Measurements from ENCODE around the gene ARL15. TPM values are rescaled to one million over a fixed set of nuclear protein-coding genes. Genes with fewer than 3 reads are reported as not detected.
"Not testable (repeated sequence)": the region's sequence is repeated elsewhere in the genome, so short reads cannot be mapped to it uniquely, and the experiment has no call there.

The ARL15 gene
- total RNA-seq, 1 donor from 2014 or later, result 16.9 TPM

GRCh38 chr5:53858700-53859456 is 451.5 kb downstream of the ARL15 start:
- Mint-ChIP-seq H3K4me1 (ENCODE audit: unreplicated experiment) (no peaks in the 10 kb centered on the region), H3K9me3 (peaks cover 7% of the 10 kb centered on the region), H3K27ac (no peak overlapping the region), H3K36me3 (no peaks in the 10 kb centered on the region), H3K4me3 (no peak overlapping the region), H3K27me3 (no peaks in the 10 kb centered on the region)
- no peak for TF ChIP-seq CTCF (conservative IDR thresholded peaks at IDR 0.05)
- no peak for DNase-seq (ENCODE audit: extremely low spot score, unreplicated experiment)

GRCh38 chr5:53856506-53856905 is 453.9 kb downstream of the ARL15 start:
- H3K36me3 Mint-ChIP-seq, result no peaks in the 10 kb centered on the region
- no peak overlapping the region for H3K27ac Mint-ChIP-seq
- H3K4me1 Mint-ChIP-seq (ENCODE audit: unreplicated experiment), result no peaks in the 10 kb centered on the region
- H3K4me3 Mint-ChIP-seq, result no peak overlapping the region
- H3K9me3 Mint-ChIP-seq, result peaks cover 7% of the 10 kb centered on the region
- TF ChIP-seq CTCF (conservative IDR thresholded peaks at IDR 0.05), result no peak
- H3K27me3 Mint-ChIP-seq, result no peaks in the 10 kb centered on the region
- no peak for DNase-seq (ENCODE audit: extremely low spot score, unreplicated experiment)

- not testable (repeated sequence) for H3K4me3 Mint-ChIP-seq; H3K4me1 Mint-ChIP-seq (ENCODE audit: unreplicated experiment); DNase-seq (ENCODE audit: extremely low spot score, unreplicated experiment); H3K9me3 Mint-ChIP-seq; H3K36me3 Mint-ChIP-seq; H3K27ac Mint-ChIP-seq; H3K27me3 Mint-ChIP-seq
Observed at GRCh38 chr5:53836851-53837430, 473.4 kb downstream of the ARL15 start.

- H3K27me3 Mint-ChIP-seq, result no peaks in the 10 kb centered on the region
- H3K4me3 Mint-ChIP-seq, result no peak overlapping the region
- H3K9me3 Mint-ChIP-seq, result no peaks in the 10 kb centered on the region
- no peak overlapping the region for H3K27ac Mint-ChIP-seq
- no peak for TF ChIP-seq CTCF (conservative IDR thresholded peaks at IDR 0.05)
- no peak for DNase-seq (ENCODE audit: extremely low spot score, unreplicated experiment)
- H3K36me3 Mint-ChIP-seq, result no peaks in the 10 kb centered on the region
- H3K4me1 Mint-ChIP-seq (ENCODE audit: unreplicated experiment), result no peaks in the 10 kb centered on the region
Observed at GRCh38 chr5:53834500-53834899, 475.9 kb downstream of the ARL15 start.

Small RNA genes within 50 kb of the gene (microRNA-seq; reads per million reads assigned to microRNA genes)
- not detected for gene MIR4459
- 1.1 reads per million for gene MIR581

Other genes with a start within 250 kb of the ARL15 start
- gene HSPB3, start 145.1 kb upstream of the ARL15 start, total RNA-seq (ENCODE audit: low replicate concordance), result 0.53 TPM in 1 of 2 replicates, not detected in the other
- 23.6 and 27.1 TPM in 2 replicates for gene SNX18, start 207.2 kb upstream of the ARL15 start, total RNA-seq (ENCODE audit: low replicate concordance)